Activated CD8-positive, alpha-beta memory T cell treated with anti-CD3 and anti-CD28 coated beads, Interleukin-2, amount 50 U/mL, for 48 hours (primary cell): ENCODE results near the gene BDH2.

Experiments
- DNase-seq: peaks from one replicate; pipeline ENCODE4 v3.0.0-alpha.2; 2020

Gene BDH2

DNA sequence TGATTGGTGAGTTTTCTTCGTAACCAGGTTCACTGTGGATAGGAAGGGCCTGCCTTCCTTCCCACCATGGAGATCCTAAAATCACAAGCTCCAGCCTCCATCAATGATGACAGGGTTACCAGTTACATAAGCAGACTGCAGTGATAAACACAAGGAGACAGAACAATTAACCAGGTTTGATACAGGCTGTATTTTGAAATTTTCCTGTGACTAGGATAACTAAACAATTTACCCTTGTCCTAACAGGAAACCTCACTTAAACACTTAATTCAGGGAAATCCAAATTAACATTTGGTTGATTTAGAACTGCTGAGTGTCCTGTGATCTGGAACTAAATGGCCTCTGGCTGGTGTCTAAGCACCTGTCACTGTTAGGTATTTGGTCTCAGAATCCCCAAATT, 20.0 kb downstream of the BDH2 start:
- DNase-seq: no peak

DNA sequence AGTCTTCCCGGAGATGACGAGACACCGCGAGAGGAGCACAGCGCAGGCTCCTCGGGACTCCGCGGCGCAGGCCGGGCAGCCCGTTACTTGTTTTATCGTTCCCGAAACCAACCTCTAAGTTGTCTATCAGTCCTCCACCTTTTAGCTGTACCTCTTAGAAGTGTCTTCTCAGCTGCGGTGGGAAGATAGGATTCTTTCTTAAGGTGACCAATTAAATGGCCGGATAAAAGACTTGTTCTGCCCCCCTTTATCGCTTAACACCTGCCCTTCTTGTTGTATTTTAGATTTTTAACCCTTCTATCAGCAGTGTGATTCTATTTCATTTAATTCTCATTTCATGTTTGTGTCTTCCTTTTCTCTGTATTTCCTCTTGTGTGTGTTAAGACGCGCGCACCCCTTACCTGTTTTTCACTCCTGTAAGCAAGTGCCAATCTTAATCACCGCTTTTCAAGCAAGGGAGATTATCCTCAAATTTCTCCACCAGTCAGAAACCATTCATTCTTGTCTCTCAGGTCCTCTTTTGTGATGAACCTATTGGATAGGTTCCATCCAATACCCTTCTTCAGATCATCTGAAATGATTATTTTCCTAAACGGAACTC, 22.8 kb downstream of the BDH2 start, which contains the start of gene SLC9B2:
Gene SLC9B2, minus strand, starts transcription at position 15 of the 601 bp plus-strand sequence. CDS start 9,211 bp downstream, outside the sequence.
- DNase-seq: no peak

DNA sequence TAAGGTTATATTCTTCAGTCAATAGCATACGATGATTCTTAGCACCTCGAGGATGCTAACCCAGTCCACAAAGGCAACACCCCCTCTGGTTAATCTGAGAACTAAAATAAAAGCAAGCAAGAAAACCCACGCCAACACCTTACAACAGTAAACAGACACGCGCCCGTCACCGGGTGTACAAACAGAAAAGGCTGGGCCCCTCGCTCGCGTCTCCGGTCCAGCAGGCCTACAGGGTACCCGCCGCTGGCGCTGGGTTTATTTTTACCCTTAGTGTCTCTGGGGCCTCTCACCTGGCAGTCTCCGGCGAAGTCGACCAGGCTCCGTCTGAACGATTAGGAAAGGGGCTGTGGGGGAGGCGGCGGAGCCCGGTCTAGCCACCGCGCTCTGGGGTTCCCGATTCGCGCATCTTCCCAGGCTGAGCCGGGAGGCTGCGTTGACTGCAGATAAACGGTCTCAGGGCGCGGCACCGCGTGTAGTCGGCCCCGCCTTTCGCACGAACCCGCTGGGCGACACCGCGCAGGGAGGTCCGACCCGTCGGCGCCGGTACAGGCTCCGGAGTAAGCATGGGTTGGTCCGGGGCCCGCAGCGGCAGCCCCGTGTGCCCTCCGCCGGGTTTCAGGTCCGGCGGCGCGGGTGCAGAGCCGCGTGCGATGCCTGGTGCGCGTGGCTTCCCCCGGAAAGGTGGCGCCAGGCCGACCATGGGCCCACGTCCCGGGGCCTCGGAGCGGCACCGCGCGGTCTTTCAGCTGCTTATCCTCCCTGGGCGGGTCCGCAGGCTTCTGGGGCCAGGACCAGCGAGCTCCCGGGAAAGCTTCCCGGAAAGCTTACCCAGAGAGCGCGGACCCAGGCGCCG, 23.5 kb downstream of the BDH2 start:
- DNase-seq: peak; percentile 84

DNA sequence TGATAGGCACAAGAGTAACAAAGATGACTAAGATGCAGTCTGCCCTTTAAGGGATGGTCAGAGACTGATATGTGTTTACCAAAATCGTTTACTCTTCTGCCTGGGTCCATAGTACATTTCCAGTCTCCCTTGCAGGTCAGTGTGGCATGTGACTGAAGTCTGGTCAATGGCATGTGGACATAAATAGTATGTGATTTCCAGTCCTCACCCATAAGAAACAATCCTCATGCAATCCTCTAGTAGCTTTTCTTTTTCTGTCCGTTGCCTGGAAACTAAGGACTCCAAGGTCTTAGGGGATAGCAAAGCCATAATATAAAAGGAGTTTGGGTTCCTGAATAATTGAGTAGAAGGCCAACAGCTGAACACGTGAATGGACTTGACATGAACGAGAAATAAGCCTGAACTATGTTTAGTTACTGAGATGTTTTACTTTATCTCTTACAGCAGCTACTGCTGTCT, 24.2 kb downstream of the BDH2 start:
- no peak for DNase-seq

DNA sequence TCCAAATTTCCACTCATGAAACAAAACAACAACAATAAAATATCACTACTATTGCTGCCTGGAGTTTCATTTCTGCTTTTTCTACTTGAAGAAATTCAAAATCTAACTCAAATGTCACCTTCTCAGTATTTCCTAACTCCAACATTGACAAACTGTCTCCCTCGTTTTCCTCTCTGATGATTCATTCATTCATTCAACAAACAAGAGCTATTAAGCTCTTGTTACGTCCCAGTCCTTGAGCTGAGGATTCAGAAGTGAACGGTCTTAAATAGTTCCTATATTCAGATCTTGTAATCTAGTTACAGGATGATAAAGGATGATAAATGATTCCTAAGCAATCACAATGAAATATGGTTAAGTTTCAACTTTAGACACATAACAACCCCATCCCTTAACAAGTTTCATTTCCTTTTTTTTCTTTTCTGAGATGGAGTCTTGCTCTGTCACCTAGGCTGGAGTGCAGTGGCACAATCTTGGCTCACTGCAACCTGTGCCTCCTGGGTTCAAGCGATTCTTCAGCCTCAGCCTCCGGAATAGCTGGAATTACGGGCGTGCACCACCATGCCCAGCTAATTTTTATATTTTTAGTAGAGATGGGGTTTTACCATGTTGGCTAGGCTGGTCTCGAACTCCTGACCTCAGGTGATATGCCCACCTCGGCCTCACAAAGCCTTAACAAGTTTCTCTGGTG, 24.7 kb downstream of the BDH2 start:
- DNase-seq: no peak

DNA sequence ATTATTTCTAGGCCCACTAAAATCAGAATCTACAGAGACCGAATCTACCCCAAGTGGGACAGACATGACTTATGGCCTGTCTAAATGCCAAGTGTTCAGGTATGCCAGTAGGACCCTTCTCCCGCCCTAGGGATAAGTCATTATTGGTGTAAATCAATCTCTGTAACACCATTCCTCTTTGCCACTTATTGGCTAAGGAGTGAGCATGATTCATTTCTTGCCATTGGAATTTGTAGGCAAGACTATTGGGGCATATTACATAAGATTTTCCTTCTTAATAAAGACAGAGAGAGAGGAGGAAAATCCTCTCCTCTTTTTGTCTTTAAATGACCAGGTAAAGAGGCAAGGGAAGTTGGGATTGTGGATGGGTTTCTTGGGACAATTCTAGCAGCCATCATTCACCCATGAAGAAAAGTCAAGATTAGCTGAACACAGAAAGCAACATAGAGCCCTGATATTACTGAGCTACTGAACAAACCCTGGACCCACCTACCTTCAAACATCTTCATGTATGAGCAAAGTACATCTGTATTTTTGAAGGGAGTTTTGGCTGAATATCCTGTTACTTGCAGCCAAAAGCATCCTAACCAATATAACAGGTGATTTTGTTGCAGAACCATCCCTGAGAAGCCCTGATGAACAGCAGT, 25.7 kb downstream of the BDH2 start:
- DNase-seq: no peak

DNA sequence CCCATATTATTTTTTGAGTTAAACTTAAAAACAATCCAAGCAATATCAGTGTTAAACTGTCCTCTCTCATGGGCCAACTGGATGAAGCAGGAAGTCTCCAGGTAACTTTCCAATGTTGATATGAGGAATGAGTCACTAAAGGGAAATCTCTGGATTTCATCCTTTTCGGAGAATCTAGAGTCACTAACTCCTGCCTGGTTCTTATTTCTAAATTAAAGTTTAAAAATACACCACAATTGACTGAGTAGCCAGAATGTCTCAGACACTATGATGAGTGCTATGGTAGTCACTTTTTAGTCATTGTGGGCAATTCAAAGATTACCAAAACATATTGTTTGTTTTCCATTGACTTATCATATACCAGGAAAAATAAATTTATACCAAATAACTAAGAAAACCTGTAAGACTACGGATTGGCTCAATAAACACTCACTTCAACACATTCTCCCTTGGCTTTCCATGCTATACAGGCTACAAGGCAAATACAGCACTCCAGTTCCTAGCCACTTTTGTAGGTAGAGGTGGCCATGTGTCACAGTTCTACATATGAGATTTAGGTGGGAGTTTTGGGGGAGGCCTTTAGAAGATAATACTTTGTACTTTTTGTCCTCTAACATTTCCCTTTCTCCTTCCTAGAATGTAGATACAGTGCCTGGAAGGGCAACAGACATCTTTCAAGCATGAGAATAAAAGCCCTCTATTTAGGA, 31.6 kb downstream of the BDH2 start:
- DNase-seq: no peak

DNA sequence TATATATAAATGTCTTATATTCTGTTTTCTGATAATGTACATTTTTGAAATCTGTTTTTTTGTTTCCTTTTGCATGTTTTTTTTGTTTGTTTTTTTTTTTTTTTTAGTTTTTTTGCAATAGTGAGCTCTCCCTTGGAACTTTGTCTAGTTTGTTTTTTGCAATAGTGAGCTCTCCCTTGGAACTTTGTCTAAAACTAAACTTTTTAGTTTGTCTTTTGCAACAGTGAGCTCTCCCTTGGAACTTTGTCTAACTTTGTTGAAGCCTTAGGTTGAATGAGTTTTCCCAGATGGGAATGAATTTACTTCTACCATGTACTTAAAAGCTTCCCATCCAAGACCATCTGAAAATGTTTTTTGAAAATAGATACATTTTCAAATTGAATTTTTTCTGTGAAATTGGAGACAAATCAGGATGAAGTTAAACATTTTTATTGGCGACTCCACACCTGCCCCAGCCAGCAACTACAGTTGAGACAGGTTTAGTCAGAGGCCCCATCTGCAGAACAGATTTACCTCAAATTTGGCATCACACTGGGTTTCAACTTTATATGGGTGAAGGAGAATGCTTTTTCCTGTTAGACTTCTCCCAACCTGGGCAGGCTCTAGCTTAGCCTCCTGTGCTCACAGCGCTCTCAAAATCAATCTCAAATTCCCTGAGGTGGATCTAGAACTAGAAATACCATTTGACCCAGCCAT, 39.0 kb downstream of the BDH2 start:
- no peak for DNase-seq

DNA sequence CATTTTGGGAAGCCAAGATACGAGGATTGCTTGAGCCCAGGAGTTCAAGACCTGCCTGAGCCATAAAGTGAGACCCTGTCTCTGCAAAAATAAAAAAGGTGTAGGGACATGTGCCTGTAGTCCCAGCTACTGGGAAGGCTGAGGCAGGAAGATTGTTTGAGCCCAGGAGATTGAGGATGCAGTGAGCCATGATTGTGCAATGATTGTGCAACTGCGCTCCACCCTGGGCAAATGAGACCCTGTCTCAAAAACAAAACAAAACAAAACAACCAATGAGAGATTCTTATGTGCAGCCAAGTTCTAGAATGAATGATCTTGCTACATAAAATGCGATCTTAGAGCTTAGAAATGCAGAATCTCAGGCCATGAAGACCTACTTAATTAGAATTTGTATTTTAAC, 45.6 kb downstream of the BDH2 start:
- DNase-seq: no peak

DNA sequence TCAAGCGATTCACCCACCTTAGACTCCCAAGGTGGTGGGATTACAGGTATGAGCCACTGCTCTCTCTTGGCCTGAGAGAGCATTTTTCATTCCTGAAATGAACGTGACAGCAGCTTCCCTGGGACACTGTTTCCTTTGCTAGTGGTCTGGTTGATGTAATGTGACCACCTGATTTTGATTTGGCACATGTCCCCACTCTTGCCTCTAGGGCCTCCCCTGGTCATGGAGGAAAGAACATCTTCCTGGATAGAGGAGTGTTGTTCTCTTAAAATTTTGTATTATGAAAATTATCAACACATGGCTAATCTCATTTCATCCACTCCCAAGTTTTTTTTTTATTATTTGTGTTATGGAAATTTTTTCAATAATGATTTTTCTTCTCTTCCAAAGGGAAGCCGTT, 46.9 kb downstream of the BDH2 start:
- no peak for DNase-seq

DNA sequence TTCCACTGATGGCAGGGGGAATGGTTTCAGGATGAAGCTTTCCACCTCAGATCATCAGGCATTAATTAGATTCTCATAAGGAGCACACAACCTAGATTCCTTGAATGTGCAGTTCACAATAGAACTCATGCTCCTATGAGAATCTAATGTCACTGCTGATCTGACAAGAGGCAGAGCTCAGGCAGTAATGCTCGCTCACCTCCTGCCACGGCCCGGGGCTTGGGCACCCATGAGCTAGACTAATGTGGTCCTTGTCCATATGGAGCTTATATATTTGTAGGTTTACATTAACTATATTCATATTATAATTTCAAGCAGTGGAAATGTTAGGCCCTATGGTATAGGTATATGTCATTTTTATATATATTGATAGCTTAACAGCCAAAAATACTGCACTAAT, 47.5 kb downstream of the BDH2 start:
- no peak for DNase-seq

DNA sequence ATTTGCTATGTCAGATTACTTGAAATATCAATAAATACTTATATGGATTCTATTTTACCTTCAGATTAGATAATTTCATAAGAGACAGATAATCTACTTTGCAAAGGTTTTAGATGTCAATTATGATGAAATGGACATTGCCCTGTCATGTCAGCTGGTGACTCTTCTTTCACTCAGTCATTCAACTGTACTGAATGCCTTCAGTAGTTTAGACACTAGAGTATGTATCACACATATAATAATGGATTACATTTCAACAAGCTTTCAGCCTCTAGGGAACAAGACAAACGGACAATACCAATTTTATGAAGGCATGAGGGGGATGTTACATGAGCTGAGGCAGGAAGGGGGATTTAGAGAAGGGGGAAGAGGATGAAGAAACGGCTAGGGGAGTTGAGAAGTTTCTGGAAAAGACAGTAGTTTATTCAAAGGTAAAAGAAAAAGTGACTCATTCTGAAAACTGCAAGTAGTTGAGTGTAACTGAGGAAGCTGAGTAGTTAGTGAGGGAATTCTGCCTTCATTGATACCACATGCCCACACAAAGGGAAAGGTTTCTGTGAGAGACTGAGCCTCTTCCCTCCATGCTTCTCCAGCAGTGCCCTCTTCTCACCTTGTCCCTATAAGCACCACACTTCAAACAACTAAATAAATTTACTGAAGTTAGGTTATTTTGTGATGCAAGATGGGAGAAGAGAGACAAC, 48.7 kb downstream of the BDH2 start:
- DNase-seq: no peak

DNA sequence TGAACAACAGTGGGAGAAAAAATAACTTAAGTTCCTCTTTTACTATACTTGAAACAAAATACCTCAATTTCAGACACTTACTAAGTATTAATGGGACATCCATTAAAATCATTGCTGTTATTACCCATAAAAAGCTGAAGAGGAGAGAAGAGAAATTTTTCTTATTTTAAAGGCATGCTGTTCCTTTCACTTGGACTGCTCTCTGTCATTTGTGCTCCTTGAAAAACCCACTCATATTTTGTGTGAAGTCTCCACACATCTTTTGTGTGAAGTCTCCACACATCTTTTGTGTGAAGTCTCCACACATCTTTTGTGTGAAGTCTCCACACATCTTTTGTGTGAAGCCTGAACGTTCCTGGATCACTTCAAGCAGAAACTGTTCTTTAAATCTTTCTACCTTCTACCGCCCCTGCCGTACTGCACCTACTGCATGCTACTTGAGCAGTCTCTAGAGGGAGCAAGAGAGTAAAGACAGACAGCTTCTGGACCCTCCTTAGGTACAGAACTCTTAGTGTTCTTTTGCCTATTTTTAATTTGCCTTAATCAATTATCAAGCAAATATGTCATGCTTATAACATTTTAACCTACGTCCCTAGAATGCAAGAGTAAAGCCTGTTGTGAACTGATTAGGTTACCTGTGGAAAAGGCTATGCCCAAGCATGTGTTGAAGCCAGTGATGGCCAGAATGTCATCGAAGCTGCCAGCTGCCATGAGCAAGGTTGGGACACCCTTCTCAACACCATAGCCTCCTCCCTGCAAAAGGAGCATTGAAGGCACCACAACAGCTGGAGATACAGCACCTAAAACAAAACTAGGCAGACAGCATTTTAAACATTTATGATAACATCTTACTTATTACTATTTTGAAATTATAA, 53.0 kb downstream of the BDH2 start:
- no peak for DNase-seq

DNA sequence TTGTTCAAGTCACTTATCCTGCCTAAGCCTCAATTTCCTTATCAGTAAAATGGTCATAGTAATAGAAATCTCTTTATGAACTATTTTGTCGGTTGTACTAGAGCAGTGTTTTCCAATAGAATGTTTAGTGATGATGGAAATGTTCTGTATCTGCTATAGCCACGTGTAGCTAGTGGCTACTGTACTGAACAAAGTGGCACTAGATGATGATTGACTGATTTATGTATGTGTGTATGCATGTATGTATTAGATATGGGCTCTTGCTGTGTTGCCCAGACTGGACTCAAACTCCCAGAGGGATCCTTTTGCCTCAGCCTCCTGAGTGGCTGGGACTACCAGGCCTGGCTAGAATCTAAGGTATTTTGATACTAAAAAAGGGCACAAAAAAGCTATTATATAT, 55.5 kb downstream of the BDH2 start:
- no peak for DNase-seq

DNA sequence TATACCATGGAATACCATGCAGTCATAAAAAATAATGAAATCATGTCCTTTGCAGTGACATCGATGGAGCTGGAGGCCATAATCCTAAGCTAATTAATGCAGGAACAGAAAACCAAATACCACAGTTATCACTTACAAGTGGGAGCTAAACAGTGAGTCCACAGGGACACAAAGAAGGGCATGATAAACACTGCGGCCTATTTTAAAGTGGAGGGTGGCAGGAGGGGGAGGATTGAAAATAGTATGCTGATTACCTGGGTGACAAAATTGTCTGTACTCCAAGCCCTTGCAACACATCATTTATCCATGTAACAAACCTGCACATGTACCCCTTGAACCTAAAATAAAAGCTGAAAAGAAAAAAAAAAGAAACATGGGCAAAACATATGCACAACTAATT, 63.5 kb downstream of the BDH2 start:
- no peak for DNase-seq

DNA sequence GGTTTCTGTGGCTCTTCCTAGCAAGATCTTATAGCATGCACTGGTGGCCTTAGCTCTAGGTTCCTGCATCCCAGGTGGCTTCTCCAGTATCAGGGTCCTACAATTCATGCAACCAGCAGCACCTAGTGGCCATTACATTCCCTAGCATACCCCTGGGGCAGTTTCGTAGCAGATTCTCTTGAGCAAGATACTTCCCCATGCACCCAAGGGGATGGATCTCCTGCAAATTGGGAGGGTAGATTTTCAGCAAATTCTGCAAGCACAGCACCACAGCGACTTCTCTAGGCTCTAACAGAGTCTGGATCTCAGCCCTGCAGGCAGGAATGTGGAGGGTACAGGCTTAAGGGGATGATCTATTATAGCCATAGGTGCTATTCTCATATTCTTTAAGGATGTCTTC, 67.1 kb downstream of the BDH2 start:
- DNase-seq: no peak

DNA sequence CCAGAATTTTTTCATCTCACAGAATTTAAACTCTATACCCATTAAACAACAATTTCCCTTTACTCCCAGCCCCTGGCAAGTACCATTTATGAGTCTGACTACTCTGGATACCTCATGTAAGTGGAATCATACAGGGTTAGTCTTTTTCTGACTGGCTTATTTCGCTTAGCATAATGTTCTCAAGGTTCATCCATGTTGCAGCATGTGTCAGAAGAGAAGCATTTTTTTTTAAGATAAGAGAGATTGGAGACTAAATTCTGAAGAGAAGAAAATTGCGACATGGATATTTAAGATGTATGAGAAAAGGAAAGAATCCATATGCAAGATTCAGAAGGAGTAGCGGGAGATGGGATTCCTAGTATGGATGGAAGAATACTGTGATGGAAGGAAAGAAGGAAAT, 68.8 kb downstream of the BDH2 start:
- DNase-seq: no peak

DNA sequence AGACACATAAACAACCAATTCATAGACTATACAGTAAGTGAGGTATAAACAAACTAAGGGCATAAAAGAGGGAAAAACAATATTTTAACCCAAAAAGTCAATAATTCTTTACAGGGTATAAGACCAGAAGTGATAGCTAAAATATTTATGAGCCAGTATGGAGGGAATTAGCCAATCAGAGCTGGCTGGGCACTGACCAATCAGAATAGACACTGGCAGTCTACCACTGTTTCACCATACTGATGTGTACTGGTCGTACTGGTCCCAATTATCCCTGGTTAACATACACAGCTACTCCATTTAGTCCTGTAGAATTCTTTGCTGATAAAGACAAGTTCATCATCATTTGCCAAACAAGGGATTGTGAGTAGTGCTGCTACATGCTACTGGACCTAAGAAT, 70.3 kb downstream of the BDH2 start:
- no peak for DNase-seq
